HCT116 (cell line): ENCODE data around the gene LIPN. TPM values are rescaled to one million over a fixed set of nuclear protein-coding genes. Genes with fewer than 3 reads are reported as not detected.

ENCODE experiments used
- ATAC-seq: fragments of 200-7000 bp; cut with Tn5 transposase; 2 replicates; pipeline ENCODE4 v1.9.1; 2020; ENCODE audit warnings: mild to moderate bottlenecking, moderate library complexity
- BruUV-seq: library from RNA; stranded (reverse); fragments of 400-500 nt; replicated peaks from 2 replicates; lab custom pipeline; 2021; lab: Mats Ljungman, UMichigan
- CTCF ChIA-PET: fragments of 300-600 bp; sonication (Branson Sonifier 250); formaldehyde crosslinking; loops from one replicate; lab custom pipeline; 2021; ENCODE audit warnings: antibody characterized with exemption; lab: Charles Lee
- POLR2A ChIA-PET: fragments of 300-600, 350-600 bp; sonication (Branson Sonifier 250); formaldehyde crosslinking; loops from one replicate; lab custom pipeline; 2021; ENCODE audit warnings: antibody characterized with exemption; lab: Charles Lee
- RAD21 ChIA-PET, 2 experiments: fragments of 300-600 bp; sonication (Branson Sonifier 250); formaldehyde crosslinking; loops; one replicate each; lab custom pipeline; 2023; ENCODE audit warnings: low total read pairs in 2 of 2; ENCODE audit not compliant: uncharacterized antibody in 2 of 2, unreplicated experiment in 2 of 2, low non-redundant PET in 1 of 2; lab: Charles Lee
- DNase-seq: peaks from one replicate; pipeline ENCODE4 v3.0.0-alpha.2; 2010; ENCODE audit warnings: low read depth, low spot score
- H2AFZ ChIP-seq: fragments of 200-600 bp; shearing (Covaris generic), sonication (generic); 2 replicates; pipeline ENCODE4 v1.6.1; 2017; ENCODE audit warnings: low read depth, mixed run types, mixed read lengths, antibody characterized with exemption, low read length; ENCODE audit not compliant: poor library complexity, severe bottlenecking
- H3K27ac ChIP-seq: 2 replicates; pipeline ENCODE4 v1.5.1; 2012; ENCODE audit warnings: low read depth, low read length
- H3K27me3 ChIP-seq: fragments of 200-600 bp; sonication (generic); 2 replicates; pipeline ENCODE4 v1.6.1; 2016; ENCODE audit warnings: mixed run types, low read length, mixed read lengths; ENCODE audit not compliant: insufficient read depth
- H3K36me3 ChIP-seq, 2 experiments: fragments of 200-500 bp in 1 of 2; fragments of 200-600 bp in 1 of 2; sonication (Bioruptor generic) in 1 of 2; sonication (generic) in 1 of 2; 2 replicates each; pipeline versions ENCODE4 v1.5.1 to v1.6.1; 2014 to 2016; ENCODE audit warnings: low read length in 2 of 2, inconsistent platforms in 1 of 2, mixed read lengths in 1 of 2, mixed run types in 1 of 2; ENCODE audit not compliant: insufficient read depth in 2 of 2, control insufficient read depth in 1 of 2
- H3K4me1 ChIP-seq, 2 experiments: fragments of 200-600 bp in 1 of 2; sonication (generic) in 1 of 2; 2 replicates each; pipeline versions ENCODE4 v1.5.1 to v1.6.1; 2012 to 2017; ENCODE audit warnings: low read length in 2 of 2, inconsistent platforms in 1 of 2, mild to moderate bottlenecking in 1 of 2, mixed read lengths in 1 of 2, mixed run types in 1 of 2, moderate library complexity in 1 of 2; ENCODE audit not compliant: insufficient read depth in 2 of 2, control insufficient read depth in 1 of 2
- H3K4me2 ChIP-seq: fragments of 200-600 bp; sonication (generic); 2 replicates; pipeline ENCODE4 v1.6.1; 2017; ENCODE audit warnings: mixed run types, low read length, mixed read lengths
- H3K4me3 ChIP-seq, 2 experiments: fragments of 200-600 bp in 1 of 2; sonication (generic) in 1 of 2; replicated peaks in 1 of 2; 2 replicates each; pipeline ENCODE4 v1.5.1; 2011 to 2016; ENCODE audit warnings: low read length in 2 of 2, control low read depth in 1 of 2, low read depth in 1 of 2, mild to moderate bottlenecking in 1 of 2, mixed read lengths in 1 of 2, mixed run types in 1 of 2
- H3K79me2 ChIP-seq: fragments of 200-600 bp; sonication (generic); 2 replicates; pipeline ENCODE4 v1.6.1; 2017; ENCODE audit warnings: mild to moderate bottlenecking, mixed run types, low read length, moderate library complexity, mixed read lengths; ENCODE audit not compliant: insufficient read depth
- H3K9ac ChIP-seq: fragments of 200-600 bp; sonication (generic); 2 replicates; pipeline ENCODE4 v1.6.1; 2016; ENCODE audit warnings: low read length, mixed read lengths
- H3K9me2 ChIP-seq: fragments of 200-600 bp; sonication (generic), shearing (Covaris generic); 2 replicates; pipeline ENCODE4 v1.6.1; 2017; ENCODE audit warnings: mixed run types, mild to moderate bottlenecking, moderate library complexity; ENCODE audit not compliant: insufficient read depth
- H3K9me3 ChIP-seq, 2 experiments: fragments of 200-500 bp in 1 of 2; fragments of 200-600 bp in 1 of 2; sonication (Bioruptor generic) in 1 of 2; sonication (generic) in 1 of 2; 2 replicates each; pipeline ENCODE4 v1.6.1; 2014 to 2017; ENCODE audit warnings: low read length in 2 of 2, mixed read lengths in 2 of 2, inconsistent platforms in 1 of 2, low read depth in 1 of 2, mild to moderate bottlenecking in 1 of 2, mixed run types in 1 of 2, moderate library complexity in 1 of 2; ENCODE audit not compliant: control insufficient read depth in 1 of 2, insufficient read depth in 1 of 2
- H4K20me1 ChIP-seq: fragments of 200-600 bp; sonication (generic), shearing (Covaris generic); 2 replicates; pipeline ENCODE4 v1.6.1; 2017; ENCODE audit warnings: mixed run types, mild to moderate bottlenecking, moderate library complexity; ENCODE audit not compliant: insufficient read depth
- ATF3 ChIP-seq: IDR thresholded peaks from 2 replicates; pipeline ENCODE4 v1.6.1; 2012
- CBX3 ChIP-seq: IDR thresholded peaks from 2 replicates; pipeline ENCODE4 v1.6.1; 2012; ENCODE audit warnings: low read depth
- CEBPB ChIP-seq: IDR thresholded peaks from 2 replicates; pipeline ENCODE4 v1.6.1; 2012; ENCODE audit warnings: low read depth
- CTCF ChIP-seq, 3 experiments: fragments of 200-600 bp in 1 of 3; sonication (generic) in 1 of 3; IDR thresholded peaks in 2 of 3; conservative IDR thresholded peaks in 1 of 3; 2 replicates each; pipeline ENCODE4 v1.5.1; 2012 to 2017; ENCODE audit warnings: low read depth in 2 of 3, low read length in 2 of 3, antibody characterized with exemption in 1 of 3, borderline replicate concordance in 1 of 3, control low read depth in 1 of 3, mild to moderate bottlenecking in 1 of 3, mixed read lengths in 1 of 3, mixed run types in 1 of 3, moderate library complexity in 1 of 3; ENCODE audit not compliant: insufficient read depth in 1 of 3
- ELF1 ChIP-seq: IDR thresholded peaks from 2 replicates; pipeline ENCODE4 v1.6.1; 2012; ENCODE audit warnings: low read depth, borderline replicate concordance
- EZH2 ChIP-seq: fragments of 200-600 bp; sonication (generic); IDR thresholded peaks from 2 replicates; pipeline ENCODE4 v1.6.1; 2017; ENCODE audit warnings: antibody characterized with exemption, mixed run types
- EZH2phosphoT487 ChIP-seq: fragments of 200-600 bp; IDR thresholded peaks from 2 replicates; pipeline ENCODE4 v1.6.1; 2018; ENCODE audit warnings: antibody characterized with exemption, borderline replicate concordance
- FOSL1 ChIP-seq: IDR thresholded peaks from 2 replicates; pipeline ENCODE4 v1.6.1; 2012; ENCODE audit warnings: low read depth
- JUND ChIP-seq: IDR thresholded peaks from 2 replicates; pipeline ENCODE4 v1.6.1; 2012
- MAX ChIP-seq: IDR thresholded peaks from 2 replicates; pipeline ENCODE4 v1.6.1; 2012
- POLR2A ChIP-seq: IDR thresholded peaks from 2 replicates; pipeline ENCODE4 v1.7.0; 2011; ENCODE audit warnings: borderline replicate concordance; ENCODE audit not compliant: insufficient read depth, insufficient read length; ENCODE audit errors: extremely low read depth
- POLR2AphosphoS5 ChIP-seq: IDR thresholded peaks from 2 replicates; pipeline ENCODE4 v1.6.1; 2011; ENCODE audit warnings: mild to moderate bottlenecking, low read depth, low read length, moderate library complexity
- REST ChIP-seq: IDR thresholded peaks from 2 replicates; pipeline ENCODE4 v1.6.1; 2012; ENCODE audit warnings: low read depth
- SP1 ChIP-seq: IDR thresholded peaks from 2 replicates; pipeline ENCODE4 v1.6.1; 2012; ENCODE audit warnings: low read depth
- SRF ChIP-seq: IDR thresholded peaks from 2 replicates; pipeline ENCODE4 v1.6.1; 2012; ENCODE audit warnings: low read depth
- TCF7L2 ChIP-seq: IDR thresholded peaks from 2 replicates; pipeline ENCODE4 v1.7.0; 2011; ENCODE audit warnings: borderline replicate concordance, inconsistent platforms; ENCODE audit not compliant: insufficient read depth, insufficient read length; ENCODE audit errors: extremely low read depth
- YY1 ChIP-seq: IDR thresholded peaks from 2 replicates; pipeline ENCODE4 v1.6.1; 2011; ENCODE audit warnings: low read length, low read depth, moderate library complexity, mild to moderate bottlenecking; ENCODE audit not compliant: insufficient replicate concordance; ENCODE audit errors: extremely low read depth
- ZBTB33 ChIP-seq: IDR thresholded peaks from 2 replicates; pipeline ENCODE4 v1.6.1; 2011; ENCODE audit warnings: mild to moderate bottlenecking, low read length, moderate library complexity; ENCODE audit not compliant: insufficient replicate concordance; ENCODE audit errors: extremely low read depth
- ZFX ChIP-seq: fragments of 450-650 bp; IDR thresholded peaks from 2 replicates; pipeline ENCODE4 v1.6.1; 2017
- ZNF274 ChIP-seq: fragments of 200-500 bp; sonication (Bioruptor generic); IDR thresholded peaks from 2 replicates; pipeline ENCODE4 v1.6.1; 2014; ENCODE audit warnings: mild to moderate bottlenecking, low read depth, low read length, inconsistent platforms
- intact Hi-C: fragments of 100-400 bp; cut with micrococcal nuclease; formaldehyde crosslinking; loops from 2 replicates; pipeline ENCODE4 v1.10.0; 2022
- total RNA-seq: library from RNA; stranded (reverse); gene quantifications from one replicate; pipeline ENCODE4 v1.2.1, GENCODE V29; 2021; ENCODE audit not compliant: unreplicated experiment

The LIPN gene
- total RNA-seq, 1 experiment from 2014 or later: not detected

GRCh38 chr10:88819290-88819689 is 59.5 kb downstream of the LIPN start:
- Histone ChIP-seq H3K9me3 (no peaks in the 10 kb centered on the region), H3K4me1 (no peaks in the 10 kb centered on the region), H3K9ac (no peak overlapping the region), H3K27ac (no peak overlapping the region), H3K4me2 (no peak overlapping the region), H2AFZ (no peak overlapping the region), H3K27me3 (no peaks in the 10 kb centered on the region), H3K4me3 (no peak overlapping the region), H4K20me1 (no peaks in the 10 kb centered on the region), H3K36me3 (no peaks in the 10 kb centered on the region), H3K9me2 (no peaks in the 10 kb centered on the region), H3K79me2 (no peaks in the 10 kb centered on the region)
- RAD21 ChIA-PET: no interaction called here
- CTCF ChIA-PET: no interaction called here
- POLR2A ChIA-PET: no interaction called here
- TF ChIP-seq ZBTB33: no peak
- no peak for TF ChIP-seq REST
- TF ChIP-seq POLR2A: no peak
- no peak for TF ChIP-seq YY1
- TF ChIP-seq EZH2: no peak
- no peak for TF ChIP-seq JUND
- TF ChIP-seq CTCF (IDR thresholded peaks at IDR 0.05 in 2 of 3, conservative IDR thresholded peaks at IDR 0.05 in 1 of 3; ENCODE audit: borderline replicate concordance in 1 of 3, insufficient read depth in 1 of 3, low read depth in 2 of 3, low read length in 2 of 3): no peak
- no peak for TF ChIP-seq FOSL1
- no peak for TF ChIP-seq ZNF274
- no peak for TF ChIP-seq ELF1
- no peak for TF ChIP-seq POLR2AphosphoS5
- no peak for TF ChIP-seq SP1
- TF ChIP-seq SRF: no peak
- no peak for TF ChIP-seq ATF3
- TF ChIP-seq TCF7L2: no peak
- no peak for TF ChIP-seq EZH2phosphoT487
- no peak for TF ChIP-seq MAX
- TF ChIP-seq CBX3: no peak
- TF ChIP-seq CEBPB: no peak
- TF ChIP-seq ZFX: no peak
- intact Hi-C loops: no loop called here
- no peak for DNase-seq
- no TSS peak for BruUV-seq
- no peak for ATAC-seq
